ENCODE data around the gene POR.

POR gene

DNA sequence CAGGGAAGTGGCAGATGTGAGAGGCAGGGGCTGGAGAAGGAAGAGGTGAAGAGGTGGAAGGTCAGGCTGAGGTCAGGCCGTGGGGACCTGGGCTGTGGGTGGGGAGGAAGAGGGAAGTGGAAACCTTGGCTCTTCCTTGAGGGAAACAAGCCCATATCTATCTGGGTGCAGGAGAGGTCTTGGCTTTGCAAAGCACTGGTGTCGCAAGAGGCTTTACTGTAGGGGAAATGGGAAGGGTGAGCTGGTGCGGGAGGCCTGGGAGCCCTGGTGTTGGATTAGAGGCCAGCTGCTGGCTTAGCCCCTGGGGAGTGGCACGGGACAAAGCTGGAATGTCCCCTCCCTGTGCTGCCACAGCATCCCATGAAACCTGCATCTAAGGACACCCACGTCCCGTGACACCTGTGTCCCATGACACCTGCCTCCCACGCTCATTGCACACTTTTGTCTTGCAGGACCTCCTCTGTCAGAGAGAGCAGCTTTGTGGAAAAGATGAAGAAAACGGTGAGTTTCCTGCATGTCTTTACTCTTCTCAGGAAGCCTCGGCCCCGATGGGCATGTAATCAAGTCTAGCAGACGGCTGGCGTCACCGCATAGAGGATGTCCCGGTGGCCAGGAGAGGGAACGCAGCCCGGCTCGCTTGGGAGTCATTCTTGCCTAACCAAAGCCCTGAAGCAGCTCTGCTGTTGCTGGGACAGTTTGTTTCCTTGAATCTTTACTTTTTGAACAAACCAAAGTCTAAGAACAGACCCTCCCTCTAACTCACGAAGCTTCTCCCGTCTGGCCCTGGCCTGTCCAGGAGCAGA lies 57.2 kb downstream of the POR start:
- TF ChIP-seq, protein P1, sequence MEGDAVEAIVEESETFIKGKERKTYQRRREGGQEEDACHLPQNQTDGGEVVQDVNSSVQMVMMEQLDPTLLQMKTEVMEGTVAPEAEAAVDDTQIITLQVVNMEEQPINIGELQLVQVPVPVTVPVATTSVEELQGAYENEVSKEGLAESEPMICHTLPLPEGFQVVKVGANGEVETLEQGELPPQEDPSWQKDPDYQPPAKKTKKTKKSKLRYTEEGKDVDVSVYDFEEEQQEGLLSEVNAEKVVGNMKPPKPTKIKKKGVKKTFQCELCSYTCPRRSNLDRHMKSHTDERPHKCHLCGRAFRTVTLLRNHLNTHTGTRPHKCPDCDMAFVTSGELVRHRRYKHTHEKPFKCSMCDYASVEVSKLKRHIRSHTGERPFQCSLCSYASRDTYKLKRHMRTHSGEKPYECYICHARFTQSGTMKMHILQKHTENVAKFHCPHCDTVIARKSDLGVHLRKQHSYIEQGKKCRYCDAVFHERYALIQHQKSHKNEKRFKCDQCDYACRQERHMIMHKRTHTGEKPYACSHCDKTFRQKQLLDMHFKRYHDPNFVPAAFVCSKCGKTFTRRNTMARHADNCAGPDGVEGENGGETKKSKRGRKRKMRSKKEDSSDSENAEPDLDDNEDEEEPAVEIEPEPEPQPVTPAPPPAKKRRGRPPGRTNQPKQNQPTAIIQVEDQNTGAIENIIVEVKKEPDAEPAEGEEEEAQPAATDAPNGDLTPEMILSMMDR (conservative IDR thresholded peaks at IDR 0.05; ENCODE audit: control insufficient read depth, insufficient read depth, low read depth, low read length), result no peak
- DNase-seq (ENCODE audit: low read depth), result peak; percentile 44
- H3K4me3 ChIP-seq (ENCODE audit: control insufficient read depth, low read depth, low read length), result no peak overlapping the region

DNA sequence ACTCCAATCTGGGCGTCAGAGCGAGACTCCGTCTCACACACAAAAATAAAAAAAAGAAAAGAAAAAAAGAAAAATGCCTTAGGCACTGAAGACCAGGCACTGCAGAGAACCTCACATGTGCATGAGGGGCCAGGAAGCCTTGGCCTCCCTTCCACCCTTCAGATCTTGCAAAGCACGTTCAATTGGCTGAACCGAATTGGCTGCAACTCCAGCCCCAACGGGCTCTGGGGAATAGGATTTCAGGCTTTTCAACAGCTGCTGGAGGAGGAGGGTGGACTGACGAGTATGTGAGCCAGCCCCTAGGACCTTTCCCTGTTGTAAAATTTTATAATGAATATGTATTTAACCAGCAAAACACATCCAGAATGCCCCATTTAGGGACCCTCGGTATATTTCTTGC lies 62.8 kb downstream of the POR start:
- peak; percentile 87 for DNase-seq (ENCODE audit: low read depth)
- TF ChIP-seq, protein P1 (conservative IDR thresholded peaks at IDR 0.05; ENCODE audit: control insufficient read depth, insufficient read depth, low read depth, low read length), result no peak
- no peak overlapping the region for H3K4me3 ChIP-seq (ENCODE audit: control insufficient read depth, low read depth, low read length)

DNA sequence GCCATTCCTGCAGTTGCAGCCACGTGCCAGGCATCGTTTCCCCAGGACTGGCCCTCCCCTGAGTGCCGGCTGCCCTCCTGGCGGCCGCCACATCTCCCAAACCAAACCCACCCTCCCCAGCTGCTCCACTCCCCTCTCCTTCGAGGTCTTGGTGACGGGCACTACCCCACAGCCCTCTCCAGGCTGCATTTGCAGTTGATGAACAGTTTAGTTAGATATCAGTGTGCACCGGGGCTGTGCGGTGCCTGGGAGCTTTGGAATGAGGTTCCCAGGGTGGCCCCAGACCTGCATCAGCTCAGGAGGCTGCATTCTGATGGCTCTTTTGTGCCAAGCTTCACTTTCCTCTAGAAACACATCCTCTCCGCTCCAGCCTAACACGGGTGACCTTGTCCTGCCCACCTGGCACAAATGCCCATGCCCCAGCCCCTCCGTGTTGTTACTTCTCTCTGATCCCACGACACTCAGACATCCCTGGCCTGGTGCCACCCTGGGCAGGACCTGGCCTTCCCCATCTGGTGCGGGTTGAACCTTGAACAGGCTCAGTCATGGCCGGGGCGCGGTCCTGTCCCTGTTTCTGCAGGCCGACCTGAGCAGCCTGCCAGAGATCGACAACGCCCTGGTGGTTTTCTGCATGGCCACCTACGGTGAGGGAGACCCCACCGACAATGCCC lies 64.9 kb downstream of the POR start:
- TF ChIP-seq, protein P1 (conservative IDR thresholded peaks at IDR 0.05; ENCODE audit: control insufficient read depth, insufficient read depth, low read depth, low read length), result no peak
- H3K4me3 ChIP-seq (ENCODE audit: control insufficient read depth, low read depth, low read length), result no peak overlapping the region
- no peak for DNase-seq (ENCODE audit: low read depth)

DNA sequence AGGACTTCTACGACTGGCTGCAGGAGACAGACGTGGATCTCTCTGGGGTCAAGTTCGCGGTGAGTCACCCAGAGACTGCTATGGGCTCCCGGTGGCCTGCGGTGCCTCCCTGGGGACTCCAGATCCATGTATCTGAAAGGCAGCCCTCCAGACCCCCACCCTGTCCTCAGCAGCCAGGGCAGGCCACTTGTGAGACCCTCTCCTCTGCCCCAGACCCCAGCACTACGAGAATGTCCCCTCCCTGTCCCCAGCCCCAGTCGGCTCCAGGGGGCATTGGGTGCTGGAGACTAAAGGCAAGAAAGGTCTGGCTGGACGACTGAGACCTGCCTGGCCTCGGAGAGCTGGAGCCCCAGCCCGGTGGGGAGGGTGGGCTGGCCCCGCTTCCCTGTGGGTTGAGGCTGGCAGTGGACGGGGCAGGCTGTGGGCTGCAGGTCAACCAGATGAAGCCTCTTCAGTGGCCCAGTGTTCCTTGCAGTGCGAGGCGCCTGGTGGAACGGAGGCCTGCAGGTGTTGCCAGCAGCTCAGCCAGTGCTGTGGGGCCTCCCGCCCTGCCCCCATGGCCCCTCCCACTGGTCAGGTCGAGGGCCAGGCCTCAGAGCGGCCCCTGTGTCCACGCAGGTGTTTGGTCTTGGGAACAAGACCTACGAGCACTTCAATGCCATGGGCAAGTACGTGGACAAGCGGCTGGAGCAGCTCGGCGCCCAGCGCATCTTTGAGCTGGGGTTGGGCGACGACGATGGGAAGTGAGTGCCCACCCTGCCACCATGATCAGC lies 65.7 kb downstream of the POR start:
- H3K4me3 ChIP-seq (ENCODE audit: control insufficient read depth, low read depth, low read length), result no peak overlapping the region
- TF ChIP-seq, protein P1 (conservative IDR thresholded peaks at IDR 0.05; ENCODE audit: control insufficient read depth, insufficient read depth, low read depth, low read length), result no peak
- no peak for DNase-seq (ENCODE audit: low read depth)

DNA sequence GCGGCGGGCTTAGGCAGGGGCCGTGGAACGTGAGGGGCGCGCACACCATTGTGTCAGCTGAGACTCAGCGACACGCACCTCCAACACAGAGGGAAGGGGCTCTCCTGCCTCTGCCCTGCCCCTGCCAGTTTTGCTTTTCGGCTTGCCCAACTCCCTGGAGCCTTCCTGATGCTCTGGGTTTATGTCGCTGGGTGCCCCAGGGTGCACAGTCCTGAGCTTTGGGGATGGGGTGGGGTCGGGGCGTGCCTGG lies 66.2 kb downstream of the POR start:
- no peak for DNase-seq (ENCODE audit: low read depth)
- H3K4me3 ChIP-seq (ENCODE audit: control insufficient read depth, low read depth, low read length), result no peak overlapping the region
- TF ChIP-seq, protein P1 (conservative IDR thresholded peaks at IDR 0.05; ENCODE audit: control insufficient read depth, insufficient read depth, low read depth, low read length), result no peak

DNA sequence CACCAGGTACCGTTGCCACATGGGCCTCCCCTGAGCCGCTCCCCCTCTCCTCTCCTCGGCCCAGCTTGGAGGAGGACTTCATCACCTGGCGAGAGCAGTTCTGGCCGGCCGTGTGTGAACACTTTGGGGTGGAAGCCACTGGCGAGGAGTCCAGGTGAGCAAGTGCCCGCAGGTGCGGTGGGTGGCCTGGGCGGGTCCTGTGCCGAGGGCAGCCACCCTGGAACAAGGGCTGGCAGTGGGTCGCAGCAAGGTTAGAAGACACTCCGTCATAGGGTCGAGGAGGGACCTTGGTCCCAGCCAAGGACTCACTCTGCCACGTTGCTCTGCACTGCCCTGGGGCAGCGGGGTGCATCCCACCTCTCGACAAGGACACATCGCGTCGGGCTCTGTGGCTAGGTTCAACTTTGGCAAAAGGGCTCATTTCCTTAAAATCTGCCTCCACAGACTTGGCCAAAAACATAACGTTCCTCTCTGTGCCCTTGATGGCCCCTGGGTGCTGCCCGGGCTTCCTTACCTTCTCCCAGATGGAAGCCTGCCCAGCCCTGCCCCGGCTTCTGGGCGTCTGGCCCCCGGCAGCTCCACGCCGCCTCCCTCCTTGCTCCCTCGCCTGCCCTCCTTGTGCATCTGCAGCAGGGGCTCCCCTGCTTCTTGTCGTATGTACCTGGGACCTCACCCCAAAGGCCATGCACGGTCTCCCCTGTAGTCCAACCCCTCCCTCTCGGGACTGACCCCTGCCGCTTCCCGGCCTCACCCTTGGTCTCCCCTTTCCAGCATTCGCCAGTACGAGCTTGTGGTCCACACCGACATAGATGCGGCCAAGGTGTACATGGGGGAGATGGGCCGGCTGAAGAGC lies 66.7 kb downstream of the POR start:
- no peak for DNase-seq (ENCODE audit: low read depth)
- H3K4me3 ChIP-seq (ENCODE audit: control insufficient read depth, low read depth, low read length), result no peak overlapping the region
- TF ChIP-seq, protein P1 (conservative IDR thresholded peaks at IDR 0.05; ENCODE audit: control insufficient read depth, insufficient read depth, low read depth, low read length), result no peak

Measured in fibroblast of mammary gland (primary cell).